HG02938 (cell line): ENCODE results near the gene TEX28.
"Not testable (repeated sequence)": the region's sequence is repeated elsewhere in the genome, so short reads cannot be mapped to it uniquely, and the experiment has no call there.

Experiments used
- ATAC-seq: cut with Tn5 transposase; IDR thresholded peaks from one replicate; pipeline ENCODE4 v1.9.1; 2021; ENCODE audit warnings: mild to moderate bottlenecking, moderate library complexity; ENCODE audit not compliant: unreplicated experiment

TEX28 gene

GRCh38 chrX:154310616-154311536 lies 16.0 kb upstream of the TEX28 start:
- ATAC-seq = no peak

DNA sequence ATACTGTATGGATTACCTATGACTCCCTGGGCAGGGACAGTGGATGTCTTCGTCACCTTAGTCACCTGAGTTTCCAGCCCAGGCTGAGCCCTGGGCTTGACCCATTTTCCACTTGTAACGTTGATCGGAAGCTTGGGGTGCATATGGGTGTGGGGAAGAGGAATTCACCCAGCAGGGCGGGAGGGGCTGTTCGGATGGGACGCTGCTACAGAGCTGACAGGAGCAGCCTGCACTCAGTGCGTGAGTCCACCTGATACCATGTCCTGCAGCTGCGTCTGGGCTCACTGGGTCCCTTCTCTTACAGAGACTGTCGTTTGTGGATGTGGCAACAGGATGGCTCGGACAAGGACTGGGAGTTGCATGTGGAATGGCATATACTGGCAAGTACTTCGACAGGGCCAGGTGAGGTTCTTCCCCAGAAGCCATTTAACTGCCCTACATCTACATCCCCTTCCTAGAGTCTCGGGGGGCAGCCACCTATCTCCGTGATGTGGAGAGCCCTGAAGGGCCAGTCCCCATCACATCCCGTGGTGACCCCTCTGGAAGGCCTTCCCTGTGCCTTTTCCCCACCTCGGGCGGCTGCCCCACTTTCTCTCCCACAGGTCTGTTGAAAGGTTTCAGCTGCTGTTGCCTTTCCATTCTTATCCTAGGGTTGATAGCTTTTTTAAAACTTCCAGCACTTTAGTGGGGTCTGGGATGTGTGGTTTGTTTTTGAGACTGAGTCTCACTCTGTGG lies 14.3 kb upstream of the TEX28 start:
- ATAC-seq = no peak

- ATAC-seq = no peak
Measured at GRCh38 chrX:154308108-154308946, 13.4 kb upstream of the TEX28 start.

DNA sequence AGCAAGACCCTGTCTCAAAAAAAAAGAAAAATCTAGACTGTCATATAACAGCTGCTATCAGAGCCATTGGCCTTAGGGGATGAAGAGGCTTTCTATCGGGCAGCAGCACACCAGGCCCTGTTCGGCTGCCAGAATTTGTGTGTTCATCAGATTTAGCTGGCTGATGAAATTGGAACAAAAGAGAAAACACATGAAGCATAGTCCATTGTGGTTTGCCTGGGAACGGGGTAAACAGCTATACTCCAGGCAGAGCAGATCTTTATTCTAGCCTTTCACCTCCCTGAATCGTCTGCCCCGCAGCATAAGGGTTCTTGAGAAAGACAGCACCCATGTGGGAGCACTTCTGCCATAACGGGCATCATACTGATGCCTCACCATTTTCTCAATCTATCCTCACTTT lies 12.3 kb upstream of the TEX28 start:
- no peak for ATAC-seq

- no peak for ATAC-seq
Measured at GRCh38 chrX:154305541-154306205, 10.7 kb upstream of the TEX28 start.

DNA sequence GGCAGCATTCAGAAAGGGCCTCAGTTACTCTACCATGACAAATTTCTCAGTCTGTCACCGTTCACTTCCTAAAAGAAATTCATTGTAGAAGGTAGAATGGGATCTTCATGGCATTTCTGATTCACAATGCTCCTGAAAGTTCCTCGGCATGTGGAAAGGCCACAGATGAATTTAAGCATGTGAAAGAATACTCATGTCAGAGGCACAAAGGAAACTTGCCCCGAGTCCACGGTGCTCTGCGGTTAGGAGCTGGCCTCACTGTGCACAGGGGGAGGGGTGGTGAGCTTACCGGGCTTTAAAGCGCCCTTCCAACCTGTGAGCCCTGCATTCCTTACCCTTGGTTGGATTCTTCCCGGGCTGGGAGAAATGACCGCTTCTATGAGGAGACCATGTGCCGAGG lies 9.9 kb upstream of the TEX28 start:
- ATAC-seq = no peak

- no peak for ATAC-seq
Measured at GRCh38 chrX:154303476-154303875, 8.6 kb upstream of the TEX28 start.

- not testable (repeated sequence) for ATAC-seq
Measured at GRCh38 chrX:154302998-154303397, 8.1 kb upstream of the TEX28 start.

DNA sequence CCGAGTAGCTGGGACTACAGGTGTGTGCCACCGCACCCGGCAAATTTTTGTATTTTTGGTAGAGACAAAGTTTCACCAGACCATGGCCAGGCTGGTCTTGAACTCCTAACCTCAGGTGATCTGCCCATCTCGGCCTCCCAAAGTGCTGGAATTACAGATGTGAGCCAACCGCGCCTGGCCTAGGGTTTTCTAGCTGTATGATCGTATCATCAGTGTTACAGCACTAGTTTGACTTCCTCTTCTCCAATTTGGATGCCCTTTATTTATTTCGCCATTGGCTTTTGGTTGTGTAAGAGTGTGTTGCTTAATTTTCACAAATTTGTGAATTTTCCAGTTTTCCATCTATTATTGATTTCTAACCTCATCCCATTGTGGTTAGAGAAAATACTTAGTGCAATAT lies 5.9 kb upstream of the TEX28 start:
- ATAC-seq = no peak

DNA sequence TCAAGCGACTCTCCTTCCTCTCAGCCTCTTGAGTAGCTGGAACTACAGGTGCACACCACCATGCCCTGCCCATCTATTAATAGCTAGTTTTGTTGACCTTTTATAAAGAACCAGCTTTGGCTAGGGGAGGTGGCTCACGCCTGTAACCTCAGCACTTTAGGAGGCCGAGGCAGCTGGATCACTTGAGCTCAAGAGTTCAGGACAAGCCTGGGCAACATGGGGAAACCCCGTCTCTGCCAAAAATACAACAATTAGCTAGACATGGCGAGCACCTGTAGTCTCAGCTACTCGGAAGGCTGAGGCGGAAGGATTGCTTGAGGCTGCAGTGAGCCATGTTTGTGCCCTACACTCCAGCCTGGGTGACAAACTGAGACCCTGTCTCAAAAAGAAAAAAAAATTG lies 3.4 kb upstream of the TEX28 start:
- no peak for ATAC-seq

- ATAC-seq = no peak
Measured at GRCh38 chrX:154296731-154297130, 1.8 kb upstream of the TEX28 start.

GRCh38 chrX:154295664-154296310 lies 863 bp upstream of the TEX28 start, which contains the start of gene TKTL1:
Gene TKTL1 (plus strand): TSS chrX:154295795. CDS start chrX:154295860, 65 bp downstream.
- ATAC-seq = no peak

DNA sequence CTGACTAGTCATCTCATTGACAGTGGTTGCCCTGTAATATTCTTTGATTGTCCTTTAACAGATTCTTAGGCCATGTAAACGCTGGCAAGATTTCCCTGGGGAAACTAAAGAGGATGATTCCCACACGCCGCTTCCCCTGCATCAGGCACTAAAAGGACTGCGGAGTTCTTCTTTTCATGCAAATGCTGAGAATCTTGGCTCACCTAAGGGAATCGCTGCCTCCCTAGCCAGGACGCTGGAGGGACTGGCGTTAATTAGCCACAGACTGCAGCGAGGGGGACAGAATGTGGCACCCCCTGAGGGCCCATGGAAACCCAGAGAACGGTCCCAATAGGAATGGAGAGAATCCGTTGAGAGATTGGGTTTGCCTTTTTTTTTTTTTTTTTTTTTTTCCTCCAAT lies 8.5 kb downstream of the TEX28 start:
- not testable (repeated sequence) for ATAC-seq

GRCh38 chrX:154284489-154285338 lies 10.2 kb downstream of the TEX28 start:
- peak; percentile 49 for ATAC-seq

- not testable (repeated sequence) for ATAC-seq
Measured at GRCh38 chrX:154269245-154269644, 25.7 kb downstream of the TEX28 start.

DNA sequence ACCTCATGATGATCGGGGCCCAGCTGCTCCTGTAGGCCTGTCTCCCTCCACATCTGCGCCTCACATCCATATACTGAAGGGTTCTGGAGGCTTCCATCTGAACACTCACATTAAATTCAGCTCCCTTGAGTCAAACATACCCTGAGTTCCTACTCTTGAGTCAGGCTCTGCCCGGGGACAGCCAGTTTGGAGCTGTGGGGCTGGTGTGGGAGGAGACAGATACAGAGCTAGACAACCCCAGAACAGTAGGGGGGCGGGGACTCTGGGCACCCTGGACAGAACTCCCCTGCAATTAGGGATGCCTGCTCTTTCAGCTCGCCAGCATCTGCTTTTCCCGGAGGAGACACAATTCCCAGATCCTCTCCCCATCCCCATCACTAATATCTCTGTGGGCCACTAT lies 31.9 kb downstream of the TEX28 start:
- not testable (repeated sequence) for ATAC-seq

DNA sequence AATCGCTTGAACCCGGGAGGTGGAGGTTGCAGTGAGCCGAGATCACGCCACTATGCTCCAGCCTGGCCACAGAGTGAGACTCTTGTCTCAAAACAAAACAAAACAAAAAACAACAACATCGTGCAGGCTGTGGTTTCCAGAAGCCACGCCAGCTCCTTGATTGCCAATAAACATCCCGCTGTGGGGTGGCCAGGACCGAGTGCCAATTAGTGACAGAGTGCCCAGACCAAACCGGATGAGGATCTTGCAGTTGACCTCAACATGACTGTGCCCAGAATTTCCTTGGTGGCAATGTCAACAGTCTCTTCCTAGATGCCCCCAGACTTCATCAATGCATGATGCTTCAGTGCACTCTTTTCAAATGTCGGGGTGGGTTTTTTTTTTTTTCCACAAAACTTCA lies 36.2 kb downstream of the TEX28 start:
- not testable (repeated sequence) for ATAC-seq

GRCh38 chrX:154257282-154257681 lies 37.6 kb downstream of the TEX28 start, which contains the start of gene OPN1MW3:
Gene OPN1MW3 (plus strand): TSS chrX:154257582. CDS start chrX:154257620, 38 bp downstream.
- not testable (repeated sequence) for ATAC-seq

DNA sequence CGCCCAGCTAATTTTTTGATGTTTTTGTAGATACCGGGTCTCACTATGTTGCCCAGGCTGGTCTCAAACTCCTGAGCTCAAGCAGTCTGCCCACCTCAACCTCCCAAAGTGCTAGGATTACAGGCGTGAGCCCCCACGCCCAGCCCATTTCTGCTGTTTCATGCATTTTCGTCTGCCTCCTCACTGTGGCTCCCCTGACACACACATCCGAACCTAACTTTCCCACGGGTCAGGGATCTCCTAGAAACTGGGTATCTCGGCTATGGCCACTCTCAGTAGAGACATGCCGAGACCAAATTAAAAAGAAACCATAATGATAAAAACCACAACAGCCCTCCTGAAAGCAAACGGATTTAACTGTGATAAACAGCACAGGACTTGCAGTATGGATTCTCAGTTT lies 46.8 kb downstream of the TEX28 start:
- not testable (repeated sequence) for ATAC-seq
